WERI-Rb-1 (cell line): ENCODE measurements around the gene STK17B.

Experiments used
- DNase-seq: peaks from one replicate; pipeline ENCODE4 v3.0.0-alpha.2; 2020
- H3K27ac ChIP-seq: fragments of 250-450 bp; sonication (Bioruptor Pico); 2 replicates; pipeline ENCODE4 v1.5.1; 2020; ENCODE audit warnings: mild to moderate bottlenecking, moderate library complexity
- H3K27me3 ChIP-seq: fragments of 250-450 bp; sonication (Bioruptor Pico); 2 replicates; pipeline ENCODE4 v1.5.1; 2021; ENCODE audit warnings: mild to moderate bottlenecking, low read depth, moderate library complexity; ENCODE audit not compliant: insufficient read depth, severe bottlenecking
- H3K36me3 ChIP-seq: fragments of 250-450 bp; sonication (Bioruptor Pico); 2 replicates; pipeline ENCODE4 v1.5.1; 2020; ENCODE audit warnings: mild to moderate bottlenecking, moderate library complexity
- H3K4me3 ChIP-seq: 2 replicates; pipeline ENCODE4 v1.5.1; 2011; ENCODE audit warnings: low read depth, mild to moderate bottlenecking, control low read depth, low read length
- H3K9me3 ChIP-seq: fragments of 250-450 bp; sonication (Bioruptor Pico); 2 replicates; pipeline ENCODE4 v1.5.1; 2021; ENCODE audit warnings: mild to moderate bottlenecking, moderate library complexity; ENCODE audit not compliant: severe bottlenecking
- CTCF ChIP-seq: IDR thresholded peaks from 2 replicates; pipeline ENCODE4 v1.5.1; 2011; ENCODE audit warnings: low read depth, mild to moderate bottlenecking, control low read depth, inconsistent platforms, low read length

STK17B gene

GRCh38 chr2:196142825-196143224 lies 28.6 kb downstream of the STK17B start:
- no peak for TF ChIP-seq CTCF
- no peak for DNase-seq
- Histone ChIP-seq H3K36me3 (no peaks in the 10 kb centered on the region; the same call in 1 of the 2 replicates), H3K4me3 (no peak overlapping the region), H3K27me3 (no peaks in the 10 kb centered on the region), H3K9me3 (no peaks in the 10 kb centered on the region), H3K27ac (no peak overlapping the region)

DNA sequence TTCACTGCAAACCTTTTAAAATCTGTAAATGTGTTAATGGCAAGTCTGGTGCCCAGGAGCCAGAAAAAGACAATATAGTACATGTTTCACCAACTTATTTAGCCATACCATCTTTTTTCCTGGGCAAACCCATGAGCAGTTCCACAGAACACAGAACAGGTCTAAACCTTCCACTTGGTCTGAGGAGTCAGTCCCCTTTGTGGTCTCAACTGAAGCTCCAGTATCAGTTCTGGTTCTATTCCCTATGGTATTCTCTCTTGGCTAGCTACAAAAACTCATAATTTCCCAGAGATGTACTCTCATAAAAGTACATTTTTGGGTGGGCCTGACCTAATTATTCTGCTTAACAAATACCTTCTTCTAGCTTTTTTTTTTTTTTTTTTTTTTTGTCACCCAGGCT lies 31.2 kb downstream of the STK17B start:
- Histone ChIP-seq H3K27ac (no peak overlapping the region), H3K4me3 (no peak overlapping the region), H3K36me3 (no peaks in the 10 kb centered on the region; the same call in 1 of the 2 replicates)

DNA sequence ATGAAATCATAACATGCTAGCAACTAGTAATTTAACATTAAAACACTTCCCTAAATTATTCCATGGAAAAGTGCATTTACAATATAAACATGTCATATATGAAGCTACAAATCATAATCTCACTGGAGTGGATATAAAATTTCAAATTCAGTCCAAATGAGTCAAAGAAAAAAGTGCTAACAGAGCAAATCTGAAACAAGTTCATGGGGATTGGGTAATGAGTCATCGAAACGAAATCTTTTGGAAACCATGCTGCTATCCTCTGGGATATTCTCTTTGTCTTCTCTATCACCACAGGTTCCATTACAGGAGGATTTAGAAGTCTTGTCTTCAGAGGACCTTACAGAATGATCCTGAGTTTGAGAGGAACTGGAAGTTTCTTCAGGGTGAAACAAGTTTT lies 34.1 kb downstream of the STK17B start:
- TF ChIP-seq CTCF, result no peak
- no peaks in the 10 kb centered on the region for H3K9me3 ChIP-seq

More for the DNA sequence above, 31.2 kb downstream of the STK17B start:
- no peak for TF ChIP-seq CTCF
- no peaks in the 10 kb centered on the region for H3K27me3 ChIP-seq
- DNase-seq, result no peak
- no peaks in the 10 kb centered on the region for H3K9me3 ChIP-seq

DNA sequence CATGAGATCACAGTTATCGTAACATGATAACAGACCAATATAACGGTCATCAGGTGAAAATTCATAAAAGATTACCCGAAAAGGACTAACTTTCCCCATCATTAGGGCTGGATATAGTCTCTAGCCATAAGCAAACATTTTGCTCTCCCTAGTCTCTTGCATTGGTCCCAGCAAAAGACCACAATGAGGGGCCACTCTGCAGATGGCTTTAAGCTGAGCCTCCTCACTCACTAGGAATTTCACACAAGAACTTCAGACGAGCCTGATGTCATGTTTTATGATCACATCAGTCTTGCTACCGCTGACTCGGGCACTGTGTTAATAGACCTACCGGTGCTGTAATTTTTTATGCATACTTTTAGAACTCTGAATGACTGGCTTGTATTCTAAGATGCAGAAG lies 35.2 kb downstream of the STK17B start:
- Histone ChIP-seq H3K36me3 (no peaks in the 10 kb centered on the region; the same call in 1 of the 2 replicates), H3K27ac (no peak overlapping the region), H3K27me3 (no peaks in the 10 kb centered on the region), H3K4me3 (no peak overlapping the region), H3K9me3 (peaks cover 8% of the 10 kb centered on the region)
- TF ChIP-seq CTCF, result no peak
- DNase-seq, result no peak

More for the DNA sequence above, 34.1 kb downstream of the STK17B start:
- DNase-seq, result no peak
- Histone ChIP-seq H3K36me3 (no peaks in the 10 kb centered on the region; the same call in 1 of the 2 replicates), H3K4me3 (no peak overlapping the region), H3K27me3 (no peaks in the 10 kb centered on the region), H3K27ac (no peak overlapping the region)

DNA sequence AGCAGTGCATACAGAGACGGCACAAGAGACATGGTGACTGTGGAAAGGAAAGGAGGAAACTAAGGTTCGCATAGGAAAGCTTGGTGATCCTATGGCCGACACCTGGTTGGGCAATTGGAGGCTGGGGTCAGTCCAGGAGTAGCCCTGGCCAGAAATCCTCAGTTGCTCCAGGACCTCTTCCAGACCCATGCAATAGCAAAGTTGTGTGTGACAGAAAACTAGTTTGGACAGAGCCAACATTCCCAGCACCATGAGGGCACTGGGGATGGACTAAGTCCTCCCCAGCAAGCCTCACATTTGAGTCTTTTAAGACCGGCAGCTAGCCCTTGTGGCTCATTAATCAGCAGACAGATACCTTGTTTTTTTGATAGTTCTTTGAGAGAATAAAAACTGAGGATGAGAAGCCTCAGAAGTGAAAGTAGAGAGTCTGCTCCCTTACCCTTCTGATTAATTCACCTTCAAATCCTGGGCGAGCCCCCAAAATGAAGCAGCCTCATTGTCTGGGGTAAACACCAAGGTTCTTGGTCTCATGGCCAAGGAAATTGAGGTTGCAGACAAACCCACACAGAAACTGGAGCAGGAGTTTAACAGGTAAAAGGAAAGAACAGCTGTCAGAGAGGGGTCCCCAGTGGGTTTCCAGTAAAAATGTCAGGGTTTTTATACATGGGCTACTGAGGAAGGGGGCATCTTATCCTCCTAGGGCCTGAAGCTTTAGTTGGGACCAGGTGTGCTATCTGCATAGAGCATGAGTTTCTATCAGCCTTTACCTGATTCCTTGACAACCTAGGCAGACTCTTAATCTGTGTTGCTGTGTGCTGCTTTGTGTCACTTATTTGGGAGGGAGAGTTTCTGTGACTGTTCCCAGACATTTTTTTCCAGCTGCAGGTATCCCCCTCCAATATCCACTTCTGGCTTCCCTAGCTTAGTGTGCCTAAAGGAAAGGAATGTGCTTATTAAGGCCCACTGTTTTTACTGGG lies 39.1 kb downstream of the STK17B start:
- H3K36me3 ChIP-seq, result no peaks in the 10 kb centered on the region; the same call in 1 of the 2 replicates
- no peak for TF ChIP-seq CTCF
- H3K27ac ChIP-seq, result no peak overlapping the region
- no peaks in the 10 kb centered on the region for H3K27me3 ChIP-seq
- no peak overlapping the region for H3K4me3 ChIP-seq
- no peak for DNase-seq
- peaks cover 22% of the 10 kb centered on the region for H3K9me3 ChIP-seq
